ENCODE results near the gene FBXL7. TPM values are rescaled to one million over a fixed set of nuclear protein-coding genes. Genes with fewer than 3 reads are reported as not detected.
A peak's percentile ranks its signal among the peaks of the same experiment; 100 is the strongest.

Gene FBXL7
- total and polyA plus RNA-seq, 2 experiments from 2014 or later: 3.2 to 7.5 TPM

GRCh38 chr5:15937708-15938107 is 437.7 kb downstream of the FBXL7 start:
- H3K36me3 ChIP-seq (ENCODE audit: low read depth): 0 out of 2 replicates have a peak, but pooled peaks cover 10% of the 10 kb centered on the region
- no peak overlapping the region for H3K4me2 ChIP-seq (ENCODE audit: unreplicated experiment)
- H3F3A ChIP-seq (ENCODE audit: insufficient read depth): peaks cover 18% of the 10 kb centered on the region
- in situ Hi-C loops (cut with MboI): no loop called here
- no peaks in the 10 kb centered on the region for H3K79me2 ChIP-seq (ENCODE audit: insufficient read depth)
- TF ChIP-seq EZH2 (IDR thresholded peaks at IDR 0.05; ENCODE audit: insufficient read depth, poor library complexity, severe bottlenecking) (no peak), EZH2phosphoT487 (IDR thresholded peaks at IDR 0.05; ENCODE audit: insufficient read depth, low read depth) (no peak)
- no peak for DNase-seq
- no peaks in the 10 kb centered on the region for H4K20me1 ChIP-seq (ENCODE audit: insufficient read depth)
- H3K9ac ChIP-seq: no peak overlapping the region
- H3K4me1 ChIP-seq (ENCODE audit: insufficient read depth): peaks cover 14% of the 10 kb centered on the region
- no peaks in the 10 kb centered on the region for H3K9me3 ChIP-seq (ENCODE audit: low read depth)
- no peaks in the 10 kb centered on the region for H3K27me3 ChIP-seq (replicated peaks; ENCODE audit: insufficient read depth)
- H3K27ac ChIP-seq: no peak overlapping the region
- no peak overlapping the region for H3K4me3 ChIP-seq
- H2AFZ ChIP-seq: no peak overlapping the region
- 93 to 100% methylated on average over 1 of the region's 1 CpG for WGBS, 2 experiments (ENCODE audit: low coverage in 1 of 2, low lambda C conversion rate in 2 of 2, missing lambda C conversion rate in 2 of 2)
- no peaks in the 10 kb centered on the region for H3K9me2 ChIP-seq (ENCODE audit: insufficient read depth)

- peaks cover 16% of the 10 kb centered on the region for H3K4me1 ChIP-seq (ENCODE audit: insufficient read depth)
- in situ Hi-C loops (cut with MboI): no loop called here
- no peak overlapping the region for H3K4me2 ChIP-seq (ENCODE audit: unreplicated experiment)
- peaks cover 18% of the 10 kb centered on the region for H3F3A ChIP-seq (ENCODE audit: insufficient read depth)
- no peaks in the 10 kb centered on the region for H3K27me3 ChIP-seq (replicated peaks; ENCODE audit: insufficient read depth)
- no peaks in the 10 kb centered on the region for H3K79me2 ChIP-seq (ENCODE audit: insufficient read depth)
- no peak overlapping the region for H3K4me3 ChIP-seq
- no peak overlapping the region for H3K9ac ChIP-seq
- no peak overlapping the region for H3K27ac ChIP-seq
- H4K20me1 ChIP-seq (ENCODE audit: insufficient read depth): no peaks in the 10 kb centered on the region
- no peaks in the 10 kb centered on the region for H3K9me2 ChIP-seq (ENCODE audit: insufficient read depth)
- no peaks in the 10 kb centered on the region for H3K9me3 ChIP-seq (ENCODE audit: low read depth)
- 89% methylated on average over 4 of the region's 4 CpGs for WGBS, 2 experiments (ENCODE audit: low coverage in 1 of 2, low lambda C conversion rate in 2 of 2, missing lambda C conversion rate in 2 of 2)
- no peak for TF ChIP-seq EZH2 (IDR thresholded peaks at IDR 0.05; ENCODE audit: insufficient read depth, poor library complexity, severe bottlenecking)
- no peak for TF ChIP-seq EZH2phosphoT487 (IDR thresholded peaks at IDR 0.05; ENCODE audit: insufficient read depth, low read depth)
- H3K36me3 ChIP-seq (ENCODE audit: low read depth): 0 out of 2 replicates have a peak, but pooled peaks cover 10% of the 10 kb centered on the region
- H2AFZ ChIP-seq: no peak overlapping the region
- DNase-seq: no peak
Measured at GRCh38 chr5:15938186-15938585, 438.2 kb downstream of the FBXL7 start.

- peak overlapping the region; percentile 56 for H3K27ac ChIP-seq
Measured at GRCh38 chr5:15938961-15939360, 439.0 kb downstream of the FBXL7 start.

GRCh38 chr5:15940905-15941304 is 440.9 kb downstream of the FBXL7 start:
- no peak for DNase-seq
- Histone ChIP-seq H3K4me2 (ENCODE audit: unreplicated experiment) (no peak overlapping the region), H3K27me3 (replicated peaks; ENCODE audit: insufficient read depth) (no peaks in the 10 kb centered on the region), H3K9ac (no peak overlapping the region), H3K27ac (no peak overlapping the region), H2AFZ (no peak overlapping the region), H3K4me1 (ENCODE audit: insufficient read depth) (peaks cover 24% of the 10 kb centered on the region), H3K9me3 (ENCODE audit: low read depth) (no peaks in the 10 kb centered on the region), H3K36me3 (ENCODE audit: low read depth) (0 out of 2 replicates have a peak, but pooled peaks cover 10% of the 10 kb centered on the region), H4K20me1 (ENCODE audit: insufficient read depth) (no peaks in the 10 kb centered on the region), H3K79me2 (ENCODE audit: insufficient read depth) (no peaks in the 10 kb centered on the region), H3K9me2 (ENCODE audit: insufficient read depth) (no peaks in the 10 kb centered on the region), H3K4me3 (no peak overlapping the region), H3F3A (ENCODE audit: insufficient read depth) (peaks cover 18% of the 10 kb centered on the region)
- no peak for TF ChIP-seq EZH2phosphoT487 (IDR thresholded peaks at IDR 0.05; ENCODE audit: insufficient read depth, low read depth)
- no peak for TF ChIP-seq EZH2 (IDR thresholded peaks at IDR 0.05; ENCODE audit: insufficient read depth, poor library complexity, severe bottlenecking)
- 97 to 100% methylated on average over 3 of the region's 3 CpGs for WGBS, 2 experiments (ENCODE audit: low coverage in 1 of 2, low lambda C conversion rate in 2 of 2, missing lambda C conversion rate in 2 of 2)
- in situ Hi-C loops (cut with MboI): no loop called here

More at GRCh38 chr5:15938961-15939360, 439.0 kb downstream of the FBXL7 start:
- in situ Hi-C loops (cut with MboI): no loop called here
- no peak overlapping the region for H3K4me2 ChIP-seq (ENCODE audit: unreplicated experiment)
- no peaks in the 10 kb centered on the region for H4K20me1 ChIP-seq (ENCODE audit: insufficient read depth)
- H3K27me3 ChIP-seq (replicated peaks; ENCODE audit: insufficient read depth): no peaks in the 10 kb centered on the region
- H3K79me2 ChIP-seq (ENCODE audit: insufficient read depth): no peaks in the 10 kb centered on the region
- no peak for TF ChIP-seq EZH2phosphoT487 (IDR thresholded peaks at IDR 0.05; ENCODE audit: insufficient read depth, low read depth)
- no peak for TF ChIP-seq EZH2 (IDR thresholded peaks at IDR 0.05; ENCODE audit: insufficient read depth, poor library complexity, severe bottlenecking)
- H3K9me3 ChIP-seq (ENCODE audit: low read depth): no peaks in the 10 kb centered on the region
- peaks cover 18% of the 10 kb centered on the region for H3F3A ChIP-seq (ENCODE audit: insufficient read depth)
- no peak overlapping the region for H3K9ac ChIP-seq
- WGBS, 2 experiments (ENCODE audit: low coverage in 1 of 2, low lambda C conversion rate in 2 of 2, missing lambda C conversion rate in 2 of 2): 0 to 11% methylated on average over 1 of the region's 1 CpG
- H3K36me3 ChIP-seq (ENCODE audit: low read depth): 0 out of 2 replicates have a peak, but pooled peaks cover 10% of the 10 kb centered on the region
- H3K4me1 ChIP-seq (ENCODE audit: insufficient read depth): peaks cover 24% of the 10 kb centered on the region
- no peaks in the 10 kb centered on the region for H3K9me2 ChIP-seq (ENCODE audit: insufficient read depth)
- no peak overlapping the region for H2AFZ ChIP-seq
- DNase-seq: peak; percentile 92
- no peak overlapping the region for H3K4me3 ChIP-seq

All from GM23248 (cell line).